Inflammatory macrophage (primary cell): ENCODE data around the gene CASP12.

Experiments used
- DNase-seq, 2 donors: peaks; one replicate each; pipeline ENCODE4 v3.0.0-alpha.2; 2020 to 2022

The CASP12 gene

DNA sequence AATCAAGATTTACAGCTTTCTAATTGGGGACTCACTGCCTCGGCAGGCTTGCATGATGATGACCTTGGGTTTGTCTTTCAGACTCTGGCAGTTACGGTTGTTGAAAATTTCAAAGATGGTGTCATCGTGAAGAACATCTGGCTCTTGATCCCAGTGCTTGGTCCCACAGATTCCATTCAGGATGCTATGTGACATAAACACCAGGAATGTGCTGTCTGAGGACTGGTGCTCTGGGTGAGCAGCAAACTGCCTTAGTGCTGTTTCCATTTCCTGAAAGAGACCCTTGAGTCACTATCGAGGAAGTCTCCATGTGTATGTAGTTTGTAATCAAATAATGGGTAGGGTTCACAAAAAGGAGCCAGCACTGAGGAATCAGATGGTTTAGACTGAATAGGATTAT is 7.1 kb downstream of the CASP12 start:
- no peak for DNase-seq

DNA sequence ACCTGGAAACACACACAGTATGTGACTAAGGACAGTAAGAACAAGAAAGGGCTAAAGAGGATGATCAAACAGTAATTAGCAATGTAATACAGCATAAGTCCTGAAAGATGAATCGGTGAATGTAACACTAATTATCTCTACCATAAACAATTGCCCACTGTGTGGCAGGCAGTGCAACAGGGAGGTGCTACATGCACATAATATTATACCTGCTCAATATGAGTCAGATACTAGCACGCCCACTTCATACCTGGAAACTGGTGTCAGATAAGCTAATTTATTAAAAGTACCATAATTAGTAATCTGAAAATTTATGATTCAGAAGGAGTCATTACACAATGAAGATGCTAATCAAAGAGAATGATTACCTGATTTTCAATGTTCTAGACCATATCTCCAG is 14.9 kb downstream of the CASP12 start:
- no peak for DNase-seq

DNA sequence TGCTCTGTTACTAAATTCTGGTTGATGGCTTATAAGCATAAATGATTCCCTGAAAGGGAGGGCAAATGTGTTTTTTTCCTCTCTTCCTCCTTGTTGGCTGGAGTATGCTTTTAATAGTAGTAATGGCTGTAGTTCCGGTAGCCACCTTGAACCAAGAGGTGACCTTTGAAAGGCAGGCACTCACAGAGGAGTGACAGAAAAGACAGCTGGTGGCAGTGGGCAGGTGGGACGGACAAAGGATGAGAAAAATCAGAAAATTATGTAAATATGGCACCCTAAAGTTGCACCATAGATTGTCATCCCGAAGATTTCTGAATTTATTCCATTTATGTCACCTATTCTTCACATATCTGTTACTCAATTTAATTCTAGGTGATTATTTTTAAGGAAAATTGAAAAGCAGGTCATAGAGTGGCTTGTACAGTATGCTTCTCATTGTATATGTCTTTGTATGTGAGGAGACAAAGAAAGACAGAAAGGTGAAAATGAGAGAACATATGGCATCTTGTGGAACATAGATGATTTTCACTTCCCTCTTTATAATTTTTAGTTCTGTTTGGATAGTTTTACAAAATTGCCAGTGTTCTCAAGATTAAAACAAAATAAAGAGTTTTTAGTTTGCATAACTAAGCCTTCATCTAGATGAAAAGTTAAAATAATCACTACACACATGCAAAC is 17.0 kb downstream of the CASP12 start:
- DNase-seq = no peak

DNA sequence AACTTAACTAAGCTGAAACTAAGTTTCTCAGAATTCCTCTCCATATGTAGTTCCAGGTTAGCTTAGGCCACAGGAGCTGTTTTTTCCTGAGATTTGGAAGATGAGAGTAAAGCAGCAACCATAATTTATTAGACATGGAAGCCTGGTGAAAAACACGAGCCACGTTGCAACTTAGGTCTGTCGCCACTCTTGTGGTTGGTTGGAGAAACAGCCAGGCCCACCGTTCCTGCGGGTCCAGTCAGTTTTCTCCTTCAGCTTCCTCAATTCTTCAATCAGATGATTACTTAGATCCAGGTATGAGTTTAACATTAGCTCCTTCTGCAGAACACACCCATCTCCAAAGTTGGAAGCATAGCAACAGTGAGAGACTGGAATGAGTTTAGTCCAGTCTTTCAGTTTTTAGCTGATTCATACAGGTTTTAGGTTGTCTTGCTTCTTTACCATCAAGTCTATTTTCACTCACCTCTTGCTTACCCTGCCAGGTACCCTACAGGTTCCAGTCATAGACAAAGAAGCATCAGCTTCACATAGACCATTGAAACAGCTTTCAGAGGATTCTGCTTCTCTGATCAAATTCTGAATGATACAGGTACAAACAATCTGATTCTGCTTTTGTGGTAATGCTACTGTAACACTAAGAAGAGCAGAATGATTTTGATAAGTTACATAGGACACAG is 18.6 kb downstream of the CASP12 start:
- no peak for DNase-seq

GRCh38 chr11:104876861-104877431 is 21.3 kb downstream of the CASP12 start:
- DNase-seq = peak in 1 of 2 donors; percentile 49

- no peak for DNase-seq
These were observed 21.9 kb downstream of the CASP12 start for GRCh38 chr11:104876324-104876723.

- no peak for DNase-seq
These were observed 25.0 kb downstream of the CASP12 start for GRCh38 chr11:104873252-104873651.

DNA sequence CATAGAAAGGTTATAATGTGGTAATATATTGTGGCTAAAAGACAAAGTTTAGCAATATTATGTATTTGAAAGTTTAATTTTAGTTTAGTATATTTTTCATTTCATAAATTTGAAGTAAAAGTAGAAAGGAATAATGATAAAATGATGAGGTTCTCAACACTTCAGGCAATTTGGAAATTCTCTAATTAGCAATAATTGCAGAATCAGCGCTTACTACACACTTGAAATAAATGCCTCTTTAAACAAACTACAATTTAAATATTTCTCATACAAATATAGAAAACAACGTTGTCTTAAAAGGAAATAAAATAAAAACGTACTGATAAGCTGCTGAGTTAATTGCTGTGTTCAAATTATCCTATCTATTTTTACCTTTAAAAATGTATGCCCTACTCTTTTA is 25.9 kb downstream of the CASP12 start:
- no peak for DNase-seq

- DNase-seq = no peak
These were observed 27.4 kb downstream of the CASP12 start for GRCh38 chr11:104870910-104871309.

- no peak for DNase-seq
These were observed 31.4 kb downstream of the CASP12 start for GRCh38 chr11:104866815-104867214.

GRCh38 chr11:104858882-104859775 is 39.1 kb downstream of the CASP12 start:
- DNase-seq = peak; percentile 26 to 30

GRCh38 chr11:104856607-104857006 is 41.7 kb downstream of the CASP12 start:
- DNase-seq = peak; percentile 78 to 90

DNA sequence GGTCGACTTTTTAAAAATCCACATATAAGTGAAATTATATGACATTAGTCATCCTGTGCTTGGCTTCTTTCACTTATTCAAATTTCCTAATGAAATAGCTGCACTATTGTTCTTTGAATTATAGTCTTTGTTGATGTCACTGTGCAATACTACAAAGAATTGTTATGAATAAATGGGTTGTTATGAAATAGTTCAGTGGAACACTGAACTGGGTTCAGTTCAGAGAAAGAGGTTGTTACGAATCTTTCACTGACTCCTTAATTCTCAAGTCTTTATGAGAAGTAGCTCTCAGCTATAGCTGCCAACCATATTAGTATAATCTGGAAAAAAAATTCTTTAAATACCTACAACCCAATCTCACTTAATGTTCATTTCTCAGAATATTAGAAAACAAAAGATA is 42.3 kb downstream of the CASP12 start:
- peak in 1 of 2 donors; percentile 86 for DNase-seq

DNA sequence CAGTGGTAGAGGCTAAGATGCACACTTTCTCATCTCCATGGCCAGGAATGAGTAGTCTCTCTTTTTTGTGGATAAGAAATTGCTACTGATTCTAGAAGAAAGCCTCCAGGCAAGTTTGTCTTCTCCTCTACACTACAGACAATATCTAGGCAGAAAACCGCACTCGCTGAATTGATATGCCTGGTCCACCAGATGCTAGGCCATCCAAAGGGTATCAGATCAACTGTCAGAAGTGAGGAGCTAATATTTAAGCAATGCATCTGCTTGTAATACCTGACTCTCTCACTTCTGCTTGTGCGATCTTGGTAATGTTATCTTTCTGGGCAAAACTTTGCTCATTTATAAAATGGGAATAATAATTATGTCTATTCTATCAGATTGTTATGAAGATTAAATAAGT is 45.0 kb downstream of the CASP12 start:
- DNase-seq = no peak

DNA sequence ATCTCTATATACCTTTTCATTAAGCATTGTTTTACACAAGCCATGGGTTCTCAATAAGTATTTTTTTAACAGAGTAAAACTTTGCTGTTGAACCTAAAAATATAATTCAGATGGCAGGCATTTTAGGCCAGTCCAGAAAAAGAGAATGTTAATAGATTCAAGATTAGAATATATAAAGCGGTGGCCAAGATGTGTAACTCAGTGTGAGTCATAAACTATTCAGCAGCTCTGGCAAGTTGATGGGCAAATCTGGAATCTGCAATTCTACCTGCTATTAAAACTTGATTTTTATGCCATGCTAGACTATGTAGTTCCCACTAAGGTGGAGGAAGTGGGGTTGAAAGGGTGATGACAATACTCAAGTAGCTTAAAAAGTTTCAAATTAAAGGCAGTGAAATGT is 45.4 kb downstream of the CASP12 start:
- DNase-seq = no peak

- no peak for DNase-seq
These were observed 52.0 kb downstream of the CASP12 start for GRCh38 chr11:104846216-104846615.

GRCh38 chr11:104844451-104844850 is 53.8 kb downstream of the CASP12 start:
- peak; percentile 38 to 82 for DNase-seq

DNA sequence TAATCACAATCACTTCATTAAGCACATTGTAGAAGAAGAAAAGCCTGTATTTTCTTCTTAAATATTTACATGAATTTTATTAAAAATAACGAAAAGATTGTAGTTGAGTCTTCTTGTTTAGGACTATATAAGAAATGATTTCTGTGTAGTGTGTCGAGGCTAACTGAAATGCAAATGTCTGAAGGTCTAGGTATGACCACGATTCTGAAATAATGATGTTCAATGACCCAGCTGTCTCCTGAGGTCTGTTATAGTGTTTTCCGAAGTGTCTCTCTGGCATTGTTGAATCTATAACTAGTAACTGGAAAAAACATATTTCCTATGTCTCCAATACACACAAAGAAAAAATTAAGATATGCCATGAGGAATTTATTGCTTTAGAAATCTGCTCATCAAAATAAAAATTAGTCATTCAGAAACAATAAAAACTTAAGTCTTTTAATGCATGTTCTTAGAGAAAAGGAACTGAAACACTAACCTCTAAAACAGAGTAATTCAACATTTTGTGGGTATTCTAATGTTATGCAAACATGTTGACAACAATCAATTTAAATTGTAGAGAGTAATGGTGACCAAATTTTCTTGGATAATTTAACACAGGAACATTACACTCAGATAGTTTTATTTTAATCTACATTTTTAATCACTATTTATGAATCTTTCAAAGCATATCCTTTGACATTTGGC is 55.0 kb downstream of the CASP12 start:
- peak in 1 of 2 donors; percentile 37 for DNase-seq

DNA sequence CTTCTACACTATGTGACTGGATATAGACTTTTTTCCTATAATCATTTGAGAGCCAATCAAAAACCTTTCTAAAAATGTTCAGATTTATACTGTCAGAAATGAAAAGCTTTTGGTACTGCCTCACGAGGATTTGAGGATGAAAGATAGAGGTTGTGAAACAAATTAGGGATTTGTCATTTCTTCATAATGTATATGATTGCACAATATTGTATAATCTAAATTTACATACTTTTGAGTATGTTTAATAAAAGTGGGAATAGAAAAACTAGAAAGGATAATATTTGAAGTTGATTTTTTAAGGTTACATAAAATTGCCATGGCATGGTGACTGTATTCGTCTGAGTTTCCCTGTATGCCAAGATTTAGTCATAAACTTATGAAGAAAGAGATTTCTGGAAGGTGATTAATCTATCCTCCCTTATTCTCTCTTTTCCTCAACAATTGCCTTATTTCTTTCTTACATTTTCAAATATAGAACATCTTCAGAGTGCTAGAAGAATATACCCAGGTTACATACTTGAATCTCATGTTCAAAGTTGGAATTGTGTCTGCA is 56.2 kb downstream of the CASP12 start:
- DNase-seq = peak in 1 of 2 donors; percentile 20

DNA sequence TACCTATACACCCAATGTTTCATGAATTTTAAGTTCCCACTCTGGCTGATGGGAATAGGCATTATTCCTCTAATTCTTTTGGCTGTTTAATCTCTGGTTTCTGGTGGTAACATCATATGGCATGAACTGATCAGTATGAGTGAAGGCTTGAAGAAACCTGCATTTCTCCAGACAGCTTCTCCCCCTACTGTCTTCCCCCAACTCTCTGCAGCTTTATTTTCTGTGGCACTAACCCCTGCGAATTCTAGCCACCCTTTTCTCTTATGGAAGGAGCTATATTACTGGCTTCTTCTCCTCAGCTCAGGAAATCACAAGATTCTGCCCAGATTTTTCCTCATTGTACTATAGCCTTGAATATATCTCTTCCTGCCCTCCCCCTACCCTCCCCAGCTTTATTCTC is 57.1 kb downstream of the CASP12 start:
- DNase-seq = no peak

- no peak for DNase-seq
These were observed 60.2 kb downstream of the CASP12 start for GRCh38 chr11:104837969-104838639.

GRCh38 chr11:104836691-104837090 is 61.6 kb downstream of the CASP12 start:
- peak; percentile 64 to 97 for DNase-seq
